GM20431 (cell line): ENCODE measurements around the gene MCL1.
"Not testable (repeated sequence)": the region's sequence is repeated elsewhere in the genome, so short reads cannot be mapped to it uniquely, and the experiment has no call there.

Experiments
- in situ Hi-C: fragments of 300-500 bp; cut with MseI, MboI; formaldehyde crosslinking; loops from one replicate; pipeline ENCODE4 v1.15.0; 2020; ENCODE audit warnings: low sequenced_read_pairs; ENCODE audit not compliant: unreplicated experiment

Gene MCL1

DNA sequence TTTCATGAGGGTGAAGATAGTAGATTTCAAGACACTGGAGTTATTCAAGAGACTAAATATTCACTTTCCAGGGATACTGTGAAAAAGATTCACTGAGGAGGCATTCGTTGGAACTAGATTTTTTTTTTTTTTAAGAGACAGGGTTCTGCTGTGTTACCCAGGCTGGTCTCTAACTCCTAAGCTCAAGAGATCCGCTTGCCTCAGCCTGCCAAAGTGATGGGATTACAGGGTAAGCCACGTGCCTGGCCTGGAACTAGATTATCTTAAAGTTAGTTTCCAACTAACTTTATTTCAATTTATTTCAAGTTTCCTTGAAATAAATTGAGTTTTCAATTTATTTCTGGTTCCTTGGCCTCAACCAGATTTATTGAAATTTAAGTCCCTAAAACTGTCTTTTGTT lies 24.3 kb upstream of the MCL1 start:
- in situ Hi-C loops = no loop called here

DNA sequence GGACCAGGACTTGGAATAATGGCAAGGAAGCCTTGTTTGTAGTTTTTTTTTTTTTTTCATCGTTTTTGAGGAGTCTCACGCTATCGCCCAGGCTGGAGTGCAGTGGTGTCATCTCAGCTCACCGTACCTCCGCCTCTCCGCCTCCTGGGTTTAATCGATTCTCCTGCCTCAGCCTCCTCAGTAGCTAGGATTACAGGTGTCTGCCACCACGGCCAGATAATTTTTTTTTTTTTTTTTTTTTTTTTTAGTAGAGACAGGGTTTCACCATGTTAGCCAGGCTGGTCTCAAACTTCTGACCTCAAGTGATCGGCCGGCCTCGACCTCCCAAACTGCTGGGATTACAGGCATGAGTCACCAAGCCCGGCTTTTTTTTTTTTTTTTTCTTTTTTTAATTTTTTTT lies 23.0 kb upstream of the MCL1 start:
- in situ Hi-C loops = not testable (repeated sequence)

DNA sequence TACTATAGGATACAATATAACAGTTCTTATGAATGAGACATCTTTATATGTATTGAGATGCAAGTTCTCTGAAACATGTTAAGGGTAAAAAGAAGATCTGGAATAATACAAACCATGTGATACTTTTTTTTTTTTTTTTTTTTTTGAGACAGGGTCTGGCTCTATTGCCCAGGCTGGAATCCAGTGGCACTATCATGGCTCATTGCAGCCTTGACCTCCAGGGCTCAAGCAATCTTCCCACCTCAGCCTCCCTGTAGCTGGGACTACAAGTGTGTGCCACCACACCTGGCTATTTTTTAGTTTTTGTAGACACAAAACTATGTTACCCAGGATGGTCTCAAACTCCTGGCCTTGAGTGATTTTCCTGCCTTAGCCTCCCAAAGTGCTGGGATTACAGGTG lies 22.1 kb upstream of the MCL1 start:
- in situ Hi-C loops = no loop called here

DNA sequence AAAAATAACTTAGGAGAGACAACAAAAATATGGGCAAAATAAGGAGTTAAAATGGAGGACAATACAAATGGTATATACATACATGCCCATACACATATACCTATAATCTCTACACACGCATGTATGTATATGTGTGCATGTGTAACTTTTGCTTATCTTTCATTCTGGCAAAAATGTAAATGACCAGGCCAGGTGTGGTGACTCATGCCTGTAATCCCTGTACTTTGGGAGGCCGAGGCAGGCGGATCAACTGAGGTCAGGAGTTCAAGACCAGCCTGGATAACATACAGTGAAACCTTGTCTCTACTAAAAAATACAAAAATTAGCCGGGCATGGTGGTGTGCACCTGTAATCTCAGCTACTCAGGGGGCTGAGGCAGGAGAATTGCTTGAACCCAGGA lies 18.9 kb upstream of the MCL1 start:
- in situ Hi-C loops = not testable (repeated sequence)

DNA sequence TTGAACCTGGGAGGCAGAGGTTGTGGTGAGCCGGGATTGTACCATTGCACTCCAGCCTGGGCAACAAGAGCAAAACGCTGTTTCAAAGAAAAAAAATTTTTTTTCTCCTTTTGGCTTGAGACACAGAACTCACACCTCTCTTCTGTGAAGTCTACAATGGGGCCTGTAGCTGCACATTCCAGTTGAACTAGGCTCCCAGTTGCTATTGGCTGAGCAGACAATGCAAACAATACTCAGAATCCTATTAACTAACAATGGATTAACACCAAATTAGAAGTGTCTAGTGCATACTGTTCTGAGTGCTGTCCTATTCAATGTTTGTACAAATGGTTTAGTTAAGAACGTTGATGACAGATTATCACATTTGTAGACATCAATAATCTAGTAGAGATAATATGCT lies 17.6 kb upstream of the MCL1 start:
- in situ Hi-C loops = no loop called here

DNA sequence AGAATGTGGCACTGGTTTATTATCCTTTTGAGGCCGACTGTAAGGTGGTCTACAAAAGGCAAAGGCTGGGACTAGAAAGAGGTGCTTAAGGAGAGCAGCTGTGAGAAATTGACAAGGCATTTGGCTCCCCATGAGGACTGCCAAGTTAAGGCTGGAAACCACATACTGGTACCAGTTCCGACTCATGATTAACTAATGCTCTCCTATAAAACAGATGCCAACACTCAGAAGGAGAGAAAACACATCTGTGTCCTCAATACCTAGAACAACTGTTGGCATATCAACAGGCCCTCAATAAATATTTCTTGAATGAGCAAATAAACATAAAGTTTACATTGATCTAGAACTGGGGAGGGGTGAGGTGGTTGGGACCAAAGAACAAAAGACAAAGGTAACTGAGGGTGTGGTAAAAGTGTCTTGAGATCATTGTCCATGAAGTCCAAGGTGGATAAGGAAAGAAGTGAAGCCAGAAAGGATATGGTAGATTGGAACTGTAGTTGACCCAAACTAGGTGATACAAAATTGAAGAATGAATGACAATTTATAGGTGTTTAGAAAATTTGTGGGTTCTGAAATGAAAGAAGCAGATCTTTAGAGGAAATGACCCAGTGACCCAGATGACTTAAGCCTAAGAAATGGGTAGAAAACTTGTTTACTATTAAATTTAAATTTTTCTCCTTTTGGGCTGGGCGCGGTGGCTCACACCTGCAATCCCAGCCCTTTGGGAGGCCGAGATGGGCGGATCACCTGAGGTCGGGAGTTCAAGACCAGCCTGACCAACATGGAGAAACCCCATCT lies 16.9 kb upstream of the MCL1 start:
- in situ Hi-C loops = no loop called here

DNA sequence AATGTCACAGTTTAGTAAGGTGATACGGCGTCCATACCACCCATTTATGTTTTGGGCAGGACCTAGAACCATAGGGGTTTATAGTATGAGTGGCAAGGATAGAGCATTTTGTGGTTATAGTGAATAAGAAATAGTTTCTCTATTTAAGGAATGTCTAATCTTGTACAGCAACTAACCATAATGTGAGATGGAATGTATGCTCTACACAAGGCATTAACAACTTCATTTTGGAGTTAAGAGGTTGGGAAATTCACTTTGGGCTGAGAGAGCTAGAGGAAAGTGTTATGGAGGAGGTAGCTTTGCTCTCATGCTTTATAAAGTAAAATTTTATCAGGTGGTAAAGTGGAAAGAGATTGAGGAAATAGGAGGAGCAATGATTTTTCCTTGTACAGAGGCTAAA lies 3.0 kb upstream of the MCL1 start:
- in situ Hi-C loops = no loop called here

DNA sequence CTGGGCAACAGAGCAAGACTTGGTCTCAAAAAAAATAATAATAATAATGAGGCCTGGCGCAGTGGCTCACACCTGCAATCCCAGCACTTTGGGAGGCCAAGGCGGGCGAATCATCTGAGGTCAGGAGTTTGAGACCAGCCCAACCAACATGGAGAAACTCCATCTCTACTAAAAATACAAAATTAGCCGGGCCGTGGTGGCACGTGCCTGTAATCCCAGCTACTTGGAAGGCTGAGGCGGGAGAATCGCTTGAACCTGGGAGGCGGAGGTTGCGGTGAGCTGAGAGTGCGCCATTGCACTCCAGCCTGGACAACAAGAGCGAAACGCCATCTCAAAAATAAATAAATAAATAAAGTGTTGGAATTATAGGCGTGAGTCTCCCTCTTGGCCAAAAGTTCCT lies 2.6 kb upstream of the MCL1 start:
- in situ Hi-C loops = not testable (repeated sequence)

DNA sequence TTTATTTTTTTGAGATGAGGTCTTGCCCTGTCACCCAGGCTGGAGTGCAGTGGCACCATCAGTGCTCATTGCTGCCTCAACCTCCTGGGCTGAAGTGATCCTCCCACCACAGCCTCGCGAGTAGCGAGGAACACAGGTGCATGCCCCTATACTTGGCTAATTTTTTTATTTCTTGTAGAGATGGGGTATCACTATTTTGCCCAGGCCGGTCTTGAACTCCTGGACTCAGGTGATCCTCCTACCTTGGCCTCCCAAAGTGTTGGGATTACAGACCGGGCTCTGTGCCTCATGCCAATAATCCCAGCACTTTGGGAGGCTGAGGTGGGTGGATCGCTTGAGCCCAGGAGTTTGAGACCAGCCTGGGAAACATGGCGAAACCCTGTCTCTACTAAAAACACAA lies 2.0 kb upstream of the MCL1 start:
- in situ Hi-C loops = not testable (repeated sequence)

DNA sequence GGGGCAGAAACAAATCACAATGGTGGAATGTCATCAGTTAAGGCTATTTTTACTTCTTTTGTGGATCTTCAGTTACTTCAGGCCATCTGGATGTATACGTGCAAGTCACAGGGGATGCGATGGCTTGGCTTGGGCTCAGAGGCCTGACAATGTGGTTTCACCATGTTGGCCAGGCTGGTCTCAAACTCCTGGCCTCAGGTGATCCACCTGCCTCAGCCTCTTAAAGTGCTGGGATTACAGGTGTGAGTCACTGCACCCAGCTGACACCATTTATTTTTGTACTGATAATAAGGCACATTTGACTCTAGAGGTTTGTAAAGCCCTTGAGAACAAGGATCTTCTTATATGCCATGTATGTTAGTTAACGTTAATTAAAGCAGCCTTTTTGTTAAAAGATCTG lies 1.6 kb upstream of the MCL1 start:
- in situ Hi-C loops = not testable (repeated sequence)

DNA sequence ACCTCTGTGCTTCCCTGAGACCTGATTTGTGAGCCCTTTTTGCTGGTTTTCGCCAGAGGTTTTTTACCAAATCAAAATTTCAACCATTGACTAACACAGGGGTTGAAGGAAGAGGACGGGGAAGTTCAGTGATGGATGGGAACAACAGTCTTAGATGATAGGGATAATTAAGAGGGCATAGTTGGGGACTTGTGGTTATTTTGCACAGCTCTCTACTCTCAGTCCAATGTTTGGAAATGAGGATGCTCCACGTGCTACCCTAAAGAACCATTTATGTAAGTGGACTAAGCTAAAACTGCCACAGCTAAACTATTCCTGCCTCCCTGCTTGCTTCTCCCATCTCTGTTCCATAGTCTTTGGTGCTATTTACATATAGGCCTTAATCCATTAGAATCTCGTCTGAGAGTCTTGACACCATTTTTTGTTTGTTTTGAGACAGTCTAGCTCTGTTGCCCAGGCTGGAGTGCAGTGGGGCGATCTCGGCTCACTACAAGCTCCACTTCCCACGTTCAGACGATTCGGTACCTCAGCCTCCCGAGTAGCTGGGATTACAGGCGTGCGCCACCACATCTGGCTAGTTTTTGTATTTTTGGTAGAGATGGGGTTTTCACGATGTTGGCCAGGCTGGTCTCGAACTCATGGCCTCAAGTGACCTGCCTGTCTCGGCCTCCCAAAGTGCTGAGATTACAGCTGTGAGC lies 684 bp upstream of the MCL1 start:
- in situ Hi-C loops = no loop called here

DNA sequence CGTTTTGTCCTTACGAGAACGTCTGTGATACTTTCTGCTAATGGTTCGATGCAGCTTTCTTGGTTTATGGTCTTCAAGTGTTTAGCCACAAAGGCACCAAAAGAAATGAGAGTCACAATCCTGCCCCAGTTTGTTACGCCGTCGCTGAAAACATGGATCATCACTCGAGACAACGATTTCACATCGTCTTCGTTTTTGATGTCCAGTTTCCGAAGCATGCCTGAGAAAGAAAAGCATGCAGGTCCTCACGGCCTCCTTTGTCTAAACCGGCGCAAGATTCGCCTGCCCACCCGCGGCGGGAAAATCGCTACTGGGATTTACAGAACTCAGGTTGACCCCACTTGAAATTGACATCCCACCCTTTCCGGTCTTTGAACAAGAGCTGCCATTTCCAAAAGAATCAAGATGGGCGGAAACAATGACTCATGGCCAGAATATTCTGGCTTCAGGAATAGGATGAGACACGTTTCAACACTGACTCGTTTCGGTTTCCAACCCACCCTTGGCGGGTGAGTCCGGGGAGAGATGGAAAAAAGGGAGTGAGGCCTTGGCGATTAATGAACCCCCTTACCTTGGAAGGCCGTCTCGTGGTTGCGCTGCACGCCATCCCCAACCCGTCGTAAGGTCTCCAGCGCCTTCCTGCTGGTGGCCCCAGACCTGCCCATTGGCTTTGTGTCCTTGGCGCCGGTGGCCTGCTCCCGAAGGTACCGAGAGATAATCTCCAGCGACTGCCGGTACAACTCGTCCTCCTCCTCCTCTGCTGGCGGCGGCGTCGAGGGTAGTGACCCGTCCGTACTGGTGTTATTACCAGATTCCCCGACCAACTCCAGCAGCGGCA lies 919 bp downstream of the MCL1 start:
- in situ Hi-C loops = no loop called here

DNA sequence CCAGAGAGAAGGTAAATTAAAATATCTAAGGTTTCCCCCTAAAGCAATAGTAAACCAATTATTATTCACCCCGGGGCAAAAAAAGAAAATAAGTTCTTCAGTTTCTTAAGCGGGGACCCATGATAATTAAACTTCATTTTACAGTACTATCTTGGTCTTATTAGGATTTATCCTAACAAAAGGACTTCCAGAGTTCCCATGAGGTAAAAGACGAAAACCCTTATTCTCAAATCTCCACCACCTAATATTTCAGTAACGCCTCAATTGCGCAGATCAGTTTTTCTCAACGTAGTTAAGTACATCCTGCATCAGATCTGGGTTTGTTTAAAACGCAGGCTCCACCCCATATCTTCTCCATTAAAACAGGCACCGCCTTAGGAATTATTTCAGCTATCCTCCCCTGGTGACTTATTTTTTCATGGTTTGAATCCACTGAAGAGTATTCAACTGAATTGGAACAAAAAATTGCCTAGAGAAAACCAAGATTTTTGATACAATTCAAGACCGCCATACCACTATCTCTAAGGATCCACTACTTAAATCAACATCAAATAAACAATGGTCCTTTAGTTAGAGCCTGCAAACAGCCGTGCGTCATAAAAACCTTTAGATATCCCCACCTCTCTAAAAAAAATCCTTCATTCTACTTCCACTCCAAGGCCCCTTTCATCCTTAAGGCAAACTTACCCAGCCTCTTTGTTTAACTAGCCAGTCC lies 1.7 kb downstream of the MCL1 start:
- in situ Hi-C loops = no loop called here

DNA sequence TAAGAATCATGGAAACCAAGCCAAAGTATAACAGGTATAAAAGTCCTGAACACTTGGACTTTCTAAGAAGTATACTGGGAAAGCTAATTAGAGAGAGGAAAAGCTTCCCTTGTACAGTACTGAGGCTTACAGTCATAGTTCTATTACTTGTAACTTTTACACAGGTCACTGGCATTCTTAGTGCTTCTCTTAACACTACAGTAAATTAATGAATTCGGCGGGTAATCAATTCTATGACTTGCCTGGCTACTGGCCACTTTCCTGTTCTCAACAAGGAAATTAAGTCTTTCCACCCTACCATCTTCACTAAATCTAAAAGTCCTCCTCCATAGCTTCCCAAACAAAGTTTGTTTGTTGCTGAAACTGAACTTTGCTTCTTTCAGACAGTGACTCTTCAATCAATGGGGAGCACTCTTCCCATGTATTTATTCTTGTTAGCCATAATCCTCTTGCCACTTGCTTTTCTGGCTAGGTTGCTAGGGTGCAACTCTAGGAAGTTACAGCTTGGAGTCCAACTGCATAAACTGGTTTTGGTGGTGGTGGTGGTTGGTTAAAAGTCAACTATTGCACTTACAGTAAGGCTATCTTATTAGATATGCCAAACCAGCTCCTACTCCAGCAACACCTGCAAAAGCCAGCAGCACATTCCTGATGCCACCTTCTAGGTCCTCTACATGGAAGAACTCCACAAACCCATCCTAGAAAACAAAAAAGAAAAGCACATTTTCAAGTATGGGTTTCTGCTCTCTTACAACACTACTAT lies 2.4 kb downstream of the MCL1 start:
- in situ Hi-C loops = no loop called here

DNA sequence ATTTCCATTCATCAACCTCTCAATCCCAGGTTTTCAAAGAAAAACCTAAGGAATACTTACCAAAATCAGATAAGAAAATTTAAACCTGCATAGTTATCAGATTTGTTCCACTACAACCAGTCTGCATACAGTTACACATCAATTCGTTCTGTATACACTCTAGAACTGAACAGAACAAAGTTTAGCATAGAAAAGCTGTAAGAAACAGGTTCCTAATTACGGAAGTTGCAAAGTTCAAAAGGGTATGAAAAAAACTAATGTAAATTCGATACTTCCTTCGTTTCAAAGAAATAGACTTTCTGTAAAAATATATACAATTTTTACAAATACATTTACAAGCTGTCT lies 3.1 kb downstream of the MCL1 start:
- in situ Hi-C loops = no loop called here

DNA sequence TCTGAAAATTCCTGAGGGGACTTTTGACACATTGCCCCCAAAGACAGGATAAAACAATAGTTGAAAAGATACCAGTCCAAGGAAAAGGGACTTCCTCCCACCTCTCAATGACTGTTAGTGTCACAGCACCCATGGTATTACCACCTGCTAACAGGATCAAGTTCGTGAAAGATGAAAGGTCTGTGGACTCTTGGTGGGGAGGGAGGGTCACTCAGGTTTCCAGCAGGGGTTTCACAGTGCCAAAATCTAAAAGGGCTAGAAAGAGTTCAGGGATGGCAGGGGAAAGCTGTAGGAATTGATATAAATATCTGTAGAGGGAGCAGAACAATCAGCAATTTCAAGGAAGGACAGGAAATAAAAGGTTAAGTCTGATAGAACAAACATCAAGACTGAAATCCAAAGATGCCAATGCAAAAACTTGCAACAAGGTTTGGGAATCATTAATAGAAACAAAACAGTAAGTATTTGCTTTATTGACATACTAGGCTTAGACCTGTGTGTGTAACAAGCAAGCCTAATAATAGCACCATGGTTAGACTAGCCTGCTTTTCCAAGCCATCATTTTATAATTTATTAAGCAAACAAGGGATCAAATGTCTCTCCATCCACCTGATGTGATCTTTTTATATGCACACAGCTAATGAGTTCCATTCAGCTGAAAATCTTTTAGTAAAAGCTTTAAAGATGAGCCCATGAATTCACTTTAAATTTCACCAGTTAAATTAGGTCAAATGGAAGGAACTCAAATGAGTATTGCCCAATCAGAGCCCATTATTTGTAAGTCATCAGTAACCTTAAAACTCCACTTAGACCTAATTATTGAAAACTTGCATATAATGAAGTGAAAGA lies 3.7 kb downstream of the MCL1 start:
- in situ Hi-C loops = no loop called here

DNA sequence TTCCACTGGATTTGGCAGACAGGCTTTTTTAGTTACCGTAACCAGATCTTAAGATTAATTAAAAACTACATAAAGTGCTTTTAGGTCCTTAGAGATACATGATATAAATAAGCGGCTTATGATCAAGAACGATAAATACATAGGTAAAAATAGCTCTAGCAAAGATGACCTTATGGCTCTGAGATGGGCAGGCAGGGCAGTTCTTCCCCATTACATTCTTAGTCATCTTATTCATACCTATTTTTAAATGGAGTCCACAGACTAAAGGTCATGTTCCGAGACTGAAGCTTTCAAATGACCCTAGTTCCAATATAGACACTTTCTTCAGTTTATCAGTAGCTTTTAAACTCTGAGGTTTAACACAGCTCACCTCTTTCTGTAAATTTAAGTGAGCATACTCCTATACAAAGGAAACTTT lies 4.3 kb downstream of the MCL1 start:
- in situ Hi-C loops = no loop called here

DNA sequence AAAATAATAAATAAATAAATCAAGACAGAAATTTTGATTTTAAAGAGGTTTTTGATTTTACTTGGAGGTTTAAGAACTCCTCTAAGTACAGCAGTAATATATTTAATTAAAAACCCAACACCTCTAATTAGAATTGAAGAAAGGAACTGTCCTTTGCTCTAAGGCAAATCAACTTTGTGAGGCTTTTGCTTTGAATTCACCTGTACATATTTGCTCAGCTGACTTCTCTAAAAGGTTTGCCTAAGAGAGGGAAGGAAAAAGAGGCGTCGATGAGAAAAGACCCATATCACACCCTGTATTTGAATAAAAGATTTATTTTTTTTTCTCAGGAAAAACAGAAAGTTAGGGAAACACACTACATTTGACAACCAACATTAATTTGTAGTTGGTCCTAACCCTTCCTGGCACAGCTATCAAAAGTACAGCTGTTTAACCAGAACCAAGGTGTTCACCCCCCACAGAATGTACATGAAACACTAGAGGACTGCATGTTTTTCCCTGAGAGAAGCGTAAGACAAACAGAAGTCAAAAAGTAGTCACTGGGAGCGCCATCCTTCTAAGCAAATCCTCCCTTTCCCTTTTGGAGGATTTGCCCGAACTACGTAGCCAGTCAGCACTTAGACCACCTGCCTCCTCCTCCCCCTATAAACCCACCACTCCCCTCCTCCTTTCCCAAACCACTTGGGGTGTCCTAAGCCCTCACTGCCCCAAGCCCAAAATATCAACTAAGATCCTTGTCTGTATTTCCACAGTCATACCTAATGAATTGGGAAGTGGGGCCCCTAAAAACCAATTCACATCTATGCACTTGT lies 4.9 kb downstream of the MCL1 start:
- in situ Hi-C loops = no loop called here
